ENCODE results near the gene PHACTR2.

DNA sequence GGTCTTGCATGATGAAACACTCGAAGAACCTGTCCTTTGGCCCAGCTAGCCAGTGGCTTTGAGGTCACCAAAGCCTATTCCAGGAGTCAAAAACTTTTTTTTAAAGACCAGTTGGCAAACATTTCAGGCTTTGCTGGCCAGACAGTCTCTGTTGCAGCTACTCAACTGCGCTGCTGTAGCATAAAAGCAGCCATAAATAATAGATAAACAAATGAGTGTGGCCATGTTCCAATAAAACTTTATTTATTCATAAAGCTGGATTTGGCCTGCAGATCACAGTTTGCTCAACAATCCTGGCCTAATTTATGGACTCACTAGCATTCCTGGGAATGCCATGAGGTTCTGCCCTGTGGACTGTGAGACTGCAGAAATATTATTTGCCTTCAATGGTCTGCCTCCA lies 96.6 kb downstream of the PHACTR2 start:
- TF ChIP-seq, protein P1, sequence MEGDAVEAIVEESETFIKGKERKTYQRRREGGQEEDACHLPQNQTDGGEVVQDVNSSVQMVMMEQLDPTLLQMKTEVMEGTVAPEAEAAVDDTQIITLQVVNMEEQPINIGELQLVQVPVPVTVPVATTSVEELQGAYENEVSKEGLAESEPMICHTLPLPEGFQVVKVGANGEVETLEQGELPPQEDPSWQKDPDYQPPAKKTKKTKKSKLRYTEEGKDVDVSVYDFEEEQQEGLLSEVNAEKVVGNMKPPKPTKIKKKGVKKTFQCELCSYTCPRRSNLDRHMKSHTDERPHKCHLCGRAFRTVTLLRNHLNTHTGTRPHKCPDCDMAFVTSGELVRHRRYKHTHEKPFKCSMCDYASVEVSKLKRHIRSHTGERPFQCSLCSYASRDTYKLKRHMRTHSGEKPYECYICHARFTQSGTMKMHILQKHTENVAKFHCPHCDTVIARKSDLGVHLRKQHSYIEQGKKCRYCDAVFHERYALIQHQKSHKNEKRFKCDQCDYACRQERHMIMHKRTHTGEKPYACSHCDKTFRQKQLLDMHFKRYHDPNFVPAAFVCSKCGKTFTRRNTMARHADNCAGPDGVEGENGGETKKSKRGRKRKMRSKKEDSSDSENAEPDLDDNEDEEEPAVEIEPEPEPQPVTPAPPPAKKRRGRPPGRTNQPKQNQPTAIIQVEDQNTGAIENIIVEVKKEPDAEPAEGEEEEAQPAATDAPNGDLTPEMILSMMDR (IDR thresholded peaks at IDR 0.05; ENCODE audit: borderline replicate concordance, extremely low read depth, low read length, poor library complexity, severe bottlenecking) = no peak
- TF ChIP-seq EZH2 (IDR thresholded peaks at IDR 0.05; ENCODE audit: borderline replicate concordance, low read depth, low read length, severe bottlenecking) = no peak
